Glutamatergic neuron (in vitro differentiated cells): ENCODE measurements around the gene JAK1. TPM values are rescaled to one million over a fixed set of nuclear protein-coding genes. Genes with fewer than 3 reads are reported as not detected.

Source experiments
- DNase-seq: peaks from one replicate; pipeline ENCODE4 v3.0.0; 2022
- H3K27ac Mint-ChIP-seq: one replicate; pipeline ENCODE4 v1.8.0; 2020; ENCODE audit warnings: mild to moderate bottlenecking, mixed read lengths, inconsistent platforms; ENCODE audit not compliant: unreplicated experiment
- H3K27me3 Mint-ChIP-seq: one replicate; pipeline ENCODE4 v1.8.0; 2020; ENCODE audit warnings: mild to moderate bottlenecking, moderate library complexity, mixed read lengths, inconsistent platforms; ENCODE audit not compliant: unreplicated experiment
- H3K36me3 Mint-ChIP-seq: one replicate; pipeline ENCODE4 v1.8.0; 2020; ENCODE audit warnings: mild to moderate bottlenecking, mixed read lengths, inconsistent platforms; ENCODE audit not compliant: unreplicated experiment
- H3K4me1 Mint-ChIP-seq: one replicate; pipeline ENCODE4 v1.8.0; 2020; ENCODE audit warnings: mild to moderate bottlenecking, low read depth, mixed read lengths, inconsistent platforms; ENCODE audit not compliant: unreplicated experiment
- H3K4me3 Mint-ChIP-seq: one replicate; pipeline ENCODE4 v1.8.0; 2020; ENCODE audit warnings: mild to moderate bottlenecking, mixed read lengths, inconsistent platforms; ENCODE audit not compliant: unreplicated experiment
- H3K9me3 Mint-ChIP-seq: one replicate; pipeline ENCODE4 v1.8.0; 2020; ENCODE audit warnings: mild to moderate bottlenecking, moderate library complexity, mixed read lengths, inconsistent platforms; ENCODE audit not compliant: unreplicated experiment
- total RNA-seq: library from RNA; stranded (reverse); fragmentation: NEBNext Ultra II Directional; extraction: Animal tissue kit (Norgen Biotek cat#: 25700); gene quantifications from one replicate; pipeline ENCODE4 v1.2.1, GENCODE V29; 2021; ENCODE audit not compliant: unreplicated experiment
- TF ChIP-seq, protein P1 (sequence below): fragments of 200-600 bp; sonication (generic); IDR thresholded peaks from one replicate; pipeline ENCODE4 v1.5.0; 2021; ENCODE audit not compliant: partially characterized antibody, unreplicated experiment

Gene JAK1
- total RNA-seq, 1 donor from 2014 or later: 16.9 TPM

DNA sequence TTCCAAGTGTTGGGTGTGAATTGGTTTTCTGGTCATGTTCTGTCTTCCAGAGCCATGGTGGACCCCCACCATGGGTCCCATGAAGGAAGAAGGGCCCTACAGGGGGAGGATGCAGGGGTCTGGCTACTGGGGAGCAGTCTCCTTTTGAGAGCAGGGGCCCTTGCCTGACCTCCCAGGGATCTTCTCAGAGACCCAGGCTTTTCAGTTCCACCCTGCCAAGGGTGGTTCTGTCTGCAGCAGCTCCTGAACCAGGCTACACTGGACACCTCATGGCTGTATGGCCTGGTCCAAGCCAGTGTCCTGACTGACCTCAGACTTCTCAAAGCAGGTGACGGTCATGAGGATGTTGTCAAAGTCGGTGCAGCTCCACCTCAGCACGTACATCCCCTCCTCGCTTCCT lies 109.0 kb downstream of the JAK1 start:
- no peaks in the 10 kb centered on the region for H3K36me3 Mint-ChIP-seq
- peaks cover 4% of the 10 kb centered on the region for H3K4me1 Mint-ChIP-seq

DNA sequence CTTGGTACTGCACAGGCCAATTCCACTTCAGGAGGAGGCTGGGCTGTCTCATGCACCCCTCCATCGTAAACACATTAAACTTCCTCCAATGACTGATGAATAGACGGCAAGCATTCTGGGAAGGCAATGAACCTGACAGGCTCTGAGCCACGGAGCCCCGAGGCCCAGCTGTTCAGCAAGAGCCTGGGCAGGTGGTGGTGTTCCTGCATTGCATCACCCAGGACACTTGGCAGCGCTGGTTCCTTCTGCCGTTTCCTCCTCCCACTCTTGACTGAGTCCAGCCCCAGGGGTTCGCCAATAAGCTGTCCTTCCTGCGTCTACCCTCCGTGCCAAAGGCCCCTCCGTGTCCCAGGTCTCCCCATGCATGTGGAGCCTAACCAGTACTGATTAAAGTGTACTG lies 109.8 kb downstream of the JAK1 start:
- TF ChIP-seq, protein P1, sequence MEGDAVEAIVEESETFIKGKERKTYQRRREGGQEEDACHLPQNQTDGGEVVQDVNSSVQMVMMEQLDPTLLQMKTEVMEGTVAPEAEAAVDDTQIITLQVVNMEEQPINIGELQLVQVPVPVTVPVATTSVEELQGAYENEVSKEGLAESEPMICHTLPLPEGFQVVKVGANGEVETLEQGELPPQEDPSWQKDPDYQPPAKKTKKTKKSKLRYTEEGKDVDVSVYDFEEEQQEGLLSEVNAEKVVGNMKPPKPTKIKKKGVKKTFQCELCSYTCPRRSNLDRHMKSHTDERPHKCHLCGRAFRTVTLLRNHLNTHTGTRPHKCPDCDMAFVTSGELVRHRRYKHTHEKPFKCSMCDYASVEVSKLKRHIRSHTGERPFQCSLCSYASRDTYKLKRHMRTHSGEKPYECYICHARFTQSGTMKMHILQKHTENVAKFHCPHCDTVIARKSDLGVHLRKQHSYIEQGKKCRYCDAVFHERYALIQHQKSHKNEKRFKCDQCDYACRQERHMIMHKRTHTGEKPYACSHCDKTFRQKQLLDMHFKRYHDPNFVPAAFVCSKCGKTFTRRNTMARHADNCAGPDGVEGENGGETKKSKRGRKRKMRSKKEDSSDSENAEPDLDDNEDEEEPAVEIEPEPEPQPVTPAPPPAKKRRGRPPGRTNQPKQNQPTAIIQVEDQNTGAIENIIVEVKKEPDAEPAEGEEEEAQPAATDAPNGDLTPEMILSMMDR: no peak
- Mint-ChIP-seq H3K9me3 (peaks cover 2% of the 10 kb centered on the region), H3K4me1 (peaks cover 4% of the 10 kb centered on the region), H3K27ac (peak overlapping the region; percentile 28), H3K36me3 (no peaks in the 10 kb centered on the region), H3K4me3 (no peak overlapping the region), H3K27me3 (peaks cover 2% of the 10 kb centered on the region)
- DNase-seq: peak; percentile 37

More for the DNA sequence above, 109.0 kb downstream of the JAK1 start:
- no peak for DNase-seq
- TF ChIP-seq, protein P1: no peak
- H3K4me3 Mint-ChIP-seq: no peak overlapping the region
- peaks cover 2% of the 10 kb centered on the region for H3K27me3 Mint-ChIP-seq
- H3K9me3 Mint-ChIP-seq: peaks cover 2% of the 10 kb centered on the region
- H3K27ac Mint-ChIP-seq: no peak overlapping the region

DNA sequence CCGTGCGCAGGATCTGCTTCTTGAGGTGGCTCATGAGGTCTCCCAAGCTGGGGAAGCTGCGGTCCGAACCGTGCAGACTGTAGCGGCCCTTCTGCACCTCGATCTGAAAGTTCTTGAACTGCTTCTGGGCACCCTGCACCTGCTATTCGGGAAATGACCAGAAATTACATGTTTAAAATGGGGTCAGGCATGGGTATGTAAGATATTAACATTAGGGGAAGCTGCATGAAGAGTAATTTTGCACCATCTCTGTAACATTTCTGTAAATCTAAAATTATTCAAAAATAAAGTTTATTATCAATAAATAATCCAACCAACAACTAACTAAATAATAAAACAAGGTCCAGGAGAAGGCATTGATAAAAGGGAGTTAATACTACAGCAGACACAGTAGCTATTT lies 110.8 kb downstream of the JAK1 start:
- Mint-ChIP-seq H3K9me3 (peaks cover 2% of the 10 kb centered on the region), H3K27me3 (peaks cover 2% of the 10 kb centered on the region), H3K4me1 (peaks cover 4% of the 10 kb centered on the region), H3K4me3 (no peak overlapping the region), H3K27ac (no peak overlapping the region), H3K36me3 (no peaks in the 10 kb centered on the region)
- no peak for DNase-seq
- TF ChIP-seq, protein P1: no peak

DNA sequence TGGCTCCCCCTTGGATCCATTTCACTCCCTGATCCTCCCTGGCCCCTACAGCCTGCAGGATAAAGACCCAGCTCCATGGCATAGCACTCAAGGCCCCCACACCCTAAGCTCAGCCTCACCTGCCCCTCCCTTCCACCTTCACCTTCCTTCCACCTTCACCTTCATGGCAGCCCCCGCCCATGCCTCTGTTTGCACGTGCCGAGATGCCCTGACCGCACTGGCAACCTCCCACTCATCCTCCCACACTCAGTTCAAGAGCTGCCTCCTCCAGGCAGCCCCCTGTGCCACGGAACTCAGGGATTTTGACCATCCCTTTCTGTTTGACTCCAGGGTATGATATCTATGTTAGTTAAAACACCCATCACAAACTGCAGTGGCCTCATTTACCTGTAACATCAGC lies 111.7 kb downstream of the JAK1 start:
- Mint-ChIP-seq H3K4me1 (peaks cover 4% of the 10 kb centered on the region), H3K36me3 (no peaks in the 10 kb centered on the region), H3K9me3 (peaks cover 3% of the 10 kb centered on the region), H3K27ac (no peak overlapping the region), H3K27me3 (peaks cover 2% of the 10 kb centered on the region), H3K4me3 (no peak overlapping the region)
- no peak for DNase-seq
- TF ChIP-seq, protein P1: no peak

DNA sequence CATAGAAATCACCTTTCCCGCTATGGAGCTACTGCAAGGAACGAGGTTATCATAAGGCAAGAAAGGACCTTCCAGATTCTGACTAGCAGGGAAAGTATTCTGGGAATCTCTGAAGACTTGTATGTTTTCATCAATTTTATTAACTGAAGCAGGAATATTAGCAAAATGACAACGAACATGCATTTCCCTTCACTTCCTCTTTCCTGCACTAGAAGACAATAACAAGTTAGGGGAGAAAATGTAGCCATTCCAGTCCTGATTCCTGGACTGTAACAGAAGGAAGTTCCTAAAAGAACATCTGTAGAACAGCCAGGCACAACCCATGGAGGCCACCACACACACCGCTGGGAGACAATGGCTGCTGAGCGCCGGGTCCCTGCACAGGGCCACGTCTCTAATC lies 114.7 kb downstream of the JAK1 start:
- Mint-ChIP-seq H3K36me3 (no peaks in the 10 kb centered on the region), H3K4me1 (peaks cover 15% of the 10 kb centered on the region), H3K27ac (no peak overlapping the region), H3K9me3 (peaks cover 15% of the 10 kb centered on the region), H3K27me3 (peaks cover 7% of the 10 kb centered on the region), H3K4me3 (no peak overlapping the region)
- no peak for DNase-seq
- TF ChIP-seq, protein P1: no peak
